Caki2 (cell line): ENCODE measurements around the gene PWP2. TPM values are rescaled to one million over a fixed set of nuclear protein-coding genes. Genes with fewer than 3 reads are reported as not detected.
"Not testable (repeated sequence)": the region's sequence is repeated elsewhere in the genome, so short reads cannot be mapped to it uniquely, and the experiment has no call there.

Experiments used
- DNase-seq: peaks from one replicate; pipeline ENCODE4 v3.0.0-alpha.2; 2015; ENCODE audit warnings: low read depth
- in situ Hi-C: cut with HindIII; loops from 2 replicates; pipeline ENCODE4 v1.10.0; 2016; ENCODE audit warnings: low sequenced_read_pairs, low pct_unique_long_range_greater_than_20kb, mixed read lengths
- total RNA-seq: library from RNA; depleted of rRNA; stranded (reverse); fragments of >200 nt; shearing (Covaris generic); gene quantifications from 2 replicates; pipeline ENCODE4 v1.2.3, GENCODE V29; 2014; ENCODE audit warnings: low replicate concordance; rRNA removed

PWP2 gene
- 19.4 and 19.7 TPM in 2 replicates for total RNA-seq

DNA sequence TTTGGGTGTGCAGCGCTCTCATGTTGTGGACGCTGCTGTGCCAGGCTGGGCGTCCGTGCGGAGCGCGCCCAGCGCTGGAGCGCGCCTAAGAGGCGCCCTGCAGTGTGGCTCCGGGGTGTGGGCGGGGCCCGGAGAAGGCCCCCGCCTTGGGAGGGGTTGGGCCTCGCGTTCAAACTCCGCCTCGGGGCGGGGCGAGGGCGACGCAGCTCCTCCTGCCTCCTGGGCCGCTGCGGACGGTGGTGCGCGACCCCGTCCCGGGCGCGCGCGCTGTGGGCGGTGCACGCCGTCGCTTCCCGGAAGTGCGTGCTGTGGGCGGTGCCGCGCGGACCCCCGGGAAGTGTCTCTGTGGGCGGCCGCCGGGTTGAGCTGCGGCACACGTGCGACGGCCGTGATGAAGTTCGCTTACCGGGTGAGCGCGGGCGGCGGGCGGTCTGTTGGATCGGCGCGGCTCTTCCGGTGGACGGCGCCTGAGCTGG is at the start of gene PWP2:
PWP2 (plus strand) TSS at position 374 of the 476 bp plus-strand sequence; CDS start at position 392, 18 bp downstream.
- DNase-seq, result peak; percentile 55
- in situ Hi-C loops, result not testable (repeated sequence)

DNA sequence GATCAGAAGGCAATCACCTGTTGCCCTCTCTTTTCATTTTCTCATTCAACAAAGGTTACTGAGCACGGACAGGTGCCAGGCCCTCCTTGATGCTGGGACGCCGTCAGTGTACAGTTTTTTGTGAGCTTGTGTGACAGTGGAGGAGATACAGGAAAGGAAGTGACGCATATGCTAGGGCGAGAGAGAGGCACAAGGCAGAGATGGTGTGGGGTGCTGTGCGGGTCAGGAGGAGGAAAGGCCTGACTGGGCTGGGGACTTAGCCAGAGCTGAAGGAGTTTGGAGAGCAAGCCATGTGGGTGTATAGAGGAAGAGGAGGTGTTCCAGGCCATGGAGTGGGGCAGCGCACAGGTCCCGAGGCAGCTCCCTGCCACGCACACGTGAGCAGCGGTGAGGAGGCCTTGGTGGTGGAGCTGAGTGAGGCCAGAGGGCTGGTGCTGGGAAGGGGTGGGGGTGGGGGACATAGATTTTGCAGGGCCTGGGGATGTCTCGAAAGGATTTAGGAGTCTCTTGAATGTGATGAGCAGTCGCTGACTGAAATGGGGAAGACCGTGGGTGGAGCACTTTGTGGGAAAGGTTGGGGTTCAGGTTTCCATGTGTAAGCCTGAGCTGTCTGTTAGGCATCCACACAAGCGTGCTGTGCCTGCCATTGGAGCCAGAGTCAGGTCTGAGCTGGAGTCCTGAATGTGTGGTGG is 49.1 kb upstream of the PWP2 start:
- DNase-seq, result no peak
- in situ Hi-C loops, result no loop called here

- in situ Hi-C loops, result no loop called here
- DNase-seq, result no peak
Measured at GRCh38 chr21:44058652-44058964, 48.6 kb upstream of the PWP2 start.

- in situ Hi-C loops, result no loop called here
- no peak for DNase-seq
Measured at GRCh38 chr21:44058981-44059380, 48.2 kb upstream of the PWP2 start.

GRCh38 chr21:44059710-44060109 is 47.5 kb upstream of the PWP2 start:
- in situ Hi-C loops, result no loop called here
- no peak for DNase-seq

GRCh38 chr21:44062380-44062779 is 44.8 kb upstream of the PWP2 start:
- in situ Hi-C loops, result no loop called here
- DNase-seq, result no peak

DNA sequence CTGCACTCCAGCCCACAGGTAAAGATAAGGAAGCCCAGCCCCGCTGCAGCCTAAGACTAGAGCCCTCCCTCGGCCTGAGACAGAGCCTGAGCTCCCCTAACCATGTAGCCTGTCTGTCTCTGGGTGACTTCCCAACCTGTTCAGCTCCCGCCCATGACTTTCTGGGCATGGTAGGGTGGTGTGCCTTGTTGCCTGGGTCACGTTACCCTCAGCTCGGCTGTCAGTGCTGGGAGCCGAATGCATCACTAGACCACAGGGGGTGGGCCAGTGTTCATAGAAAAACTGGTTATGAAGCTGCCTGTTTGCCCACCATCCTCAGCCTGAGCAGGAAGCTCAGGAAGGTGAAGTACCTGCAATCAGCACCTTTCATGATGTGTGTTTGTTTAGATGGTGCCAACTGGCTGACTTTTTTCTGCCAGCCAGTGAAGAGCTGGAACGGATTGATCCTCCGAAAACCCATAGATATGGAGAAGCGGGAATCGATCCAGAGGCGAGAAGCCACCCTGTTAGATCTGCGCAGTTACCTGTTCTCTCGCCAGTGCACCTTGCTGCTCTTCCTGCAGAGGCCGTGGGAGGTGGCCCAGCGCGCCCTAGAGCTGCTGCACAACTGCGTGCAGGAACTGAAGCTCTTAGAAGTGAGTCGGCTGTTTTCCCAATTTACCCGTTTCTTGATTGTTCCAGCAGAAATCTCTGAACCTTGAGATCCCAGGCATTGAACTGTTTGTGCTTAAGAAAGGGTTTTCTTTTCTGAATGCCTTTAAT is 43.9 kb upstream of the PWP2 start:
- no peak for DNase-seq
- in situ Hi-C loops, result no loop called here

DNA sequence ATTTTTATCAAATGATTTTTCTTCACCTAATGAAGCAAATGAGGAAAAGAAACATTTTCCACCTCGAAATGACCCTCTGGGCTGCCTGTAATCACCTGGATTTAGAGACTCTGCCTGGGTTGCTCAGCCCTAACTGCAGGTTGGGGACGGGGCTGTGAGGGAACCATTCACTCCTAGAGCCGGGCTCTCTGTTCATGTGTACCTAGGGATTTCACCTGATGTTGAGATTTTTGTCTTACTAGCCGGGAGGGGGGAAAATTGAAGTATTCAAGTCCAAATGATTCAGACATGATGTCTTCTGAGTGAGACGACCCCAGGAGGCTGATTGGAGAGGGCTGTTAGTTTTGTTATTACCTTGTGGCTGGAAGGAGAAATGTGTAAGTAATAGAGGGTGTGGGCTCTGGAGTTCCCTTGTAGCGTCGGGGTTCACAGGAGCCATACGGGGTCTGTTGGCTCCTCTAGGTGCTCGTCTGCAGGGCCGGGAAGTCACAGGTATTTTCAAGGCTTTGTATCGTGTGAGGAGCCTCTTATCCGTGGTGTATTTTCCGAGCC is 42.3 kb upstream of the PWP2 start:
- DNase-seq, result no peak
- in situ Hi-C loops, result no loop called here

DNA sequence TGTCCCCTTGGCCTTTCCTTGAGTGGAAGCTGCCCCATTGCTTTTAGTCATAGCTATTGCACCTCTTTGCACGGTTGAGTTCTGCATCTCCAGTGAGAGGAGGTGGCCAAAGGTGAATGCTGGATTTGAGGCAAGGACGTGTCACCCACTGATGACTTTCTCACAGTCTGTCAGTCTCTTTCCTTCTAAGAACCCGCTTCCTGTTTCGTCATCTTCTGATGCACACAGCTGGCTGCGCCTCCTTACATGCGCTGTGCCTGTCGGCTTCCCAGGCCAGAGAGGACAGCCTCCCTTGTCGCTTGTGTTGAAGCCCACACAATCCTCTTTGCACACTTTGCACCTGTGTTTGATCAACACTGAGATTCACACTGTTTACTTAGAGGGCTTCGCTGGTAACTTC is 41.8 kb upstream of the PWP2 start:
- in situ Hi-C loops, result no loop called here
- DNase-seq, result no peak

DNA sequence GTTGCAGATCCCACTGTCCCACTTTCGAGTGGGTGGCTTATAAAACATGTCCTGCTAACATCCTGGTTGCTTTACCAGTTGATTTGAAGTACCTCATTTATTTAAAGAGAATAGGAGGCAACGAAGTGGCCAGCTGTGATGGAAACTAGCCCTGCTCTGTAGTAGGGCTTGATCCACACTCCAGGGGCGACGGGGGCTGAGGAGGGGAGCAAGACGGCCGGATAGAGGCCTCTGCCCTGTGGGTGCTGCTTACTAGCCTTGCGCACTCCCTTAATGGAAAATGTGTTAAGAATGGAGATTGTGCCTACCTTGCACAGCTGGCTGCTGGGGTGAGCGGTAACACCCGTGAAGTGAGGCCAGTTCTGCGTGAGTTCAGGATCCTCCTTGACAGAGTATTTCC is 41.1 kb upstream of the PWP2 start:
- DNase-seq, result no peak
- in situ Hi-C loops, result no loop called here

- in situ Hi-C loops, result no loop called here
- DNase-seq, result no peak
Measured at GRCh38 chr21:44067011-44067839, 40.0 kb upstream of the PWP2 start.

DNA sequence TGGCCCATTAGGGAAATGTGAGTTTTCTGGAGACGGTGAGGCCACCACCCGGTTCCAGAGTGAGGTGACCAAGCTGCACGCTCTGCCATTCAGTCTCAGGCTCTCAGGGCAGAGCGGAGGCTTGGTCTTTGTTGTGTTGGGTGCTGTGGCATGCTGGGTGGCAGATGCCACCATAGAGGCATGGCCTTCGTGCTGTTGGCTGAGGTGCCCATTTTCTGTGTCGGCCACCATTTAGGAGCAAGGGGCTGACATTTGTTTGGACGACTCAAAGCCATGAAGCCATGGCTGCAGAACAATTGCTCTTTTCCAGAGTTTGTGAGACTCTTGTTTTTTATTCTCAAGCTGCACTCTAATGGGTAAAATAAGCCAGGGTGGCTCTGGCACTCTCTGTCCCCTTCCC is 36.8 kb upstream of the PWP2 start:
- no peak for DNase-seq
- in situ Hi-C loops, result no loop called here

- in situ Hi-C loops, result no loop called here
- DNase-seq, result no peak
Measured at GRCh38 chr21:44071359-44072104, 35.7 kb upstream of the PWP2 start.

- in situ Hi-C loops, result no loop called here
Measured at GRCh38 chr21:44072111-44072510, 35.1 kb upstream of the PWP2 start.

GRCh38 chr21:44074315-44074958 is 32.8 kb upstream of the PWP2 start:
- in situ Hi-C loops, result no loop called here

More at GRCh38 chr21:44072111-44072510, 35.1 kb upstream of the PWP2 start:
- no peak for DNase-seq

DNA sequence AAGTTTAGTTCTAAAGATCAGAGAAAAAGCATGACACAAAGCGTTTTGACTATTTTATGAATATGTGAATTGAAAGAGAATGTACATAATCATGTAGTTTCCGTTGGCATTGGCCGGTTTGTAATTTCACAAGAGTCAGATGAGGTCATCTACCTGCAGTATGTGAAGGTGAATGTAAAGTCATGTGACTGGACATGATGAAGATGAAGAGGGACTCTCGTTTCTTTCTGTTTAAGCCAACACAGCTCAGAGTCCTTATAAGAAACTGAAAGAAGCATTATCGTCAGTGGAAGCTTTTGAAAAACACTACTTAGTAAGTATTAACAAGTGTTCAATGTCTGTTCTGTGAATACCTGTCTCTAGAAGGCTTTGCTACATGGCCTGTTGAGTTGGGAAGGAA is 30.9 kb upstream of the PWP2 start:
- DNase-seq, result no peak
- in situ Hi-C loops, result no loop called here

More at GRCh38 chr21:44074315-44074958, 32.8 kb upstream of the PWP2 start:
- no peak for DNase-seq

- DNase-seq, result no peak
- in situ Hi-C loops, result no loop called here
Measured at GRCh38 chr21:44078411-44078981, 28.7 kb upstream of the PWP2 start.
